ENCODE measurements around the gene NCKAP5.
"Not testable (repeated sequence)": the region's sequence is repeated elsewhere in the genome, so short reads cannot be mapped to it uniquely, and the experiment has no call there.

Gene NCKAP5

GRCh38 chr2:132830321-132830827, 737.9 kb downstream of the NCKAP5 start:
- no peak for DNase-seq (ENCODE audit: low read depth in 1 of 2, low spot score in 1 of 2)

DNA sequence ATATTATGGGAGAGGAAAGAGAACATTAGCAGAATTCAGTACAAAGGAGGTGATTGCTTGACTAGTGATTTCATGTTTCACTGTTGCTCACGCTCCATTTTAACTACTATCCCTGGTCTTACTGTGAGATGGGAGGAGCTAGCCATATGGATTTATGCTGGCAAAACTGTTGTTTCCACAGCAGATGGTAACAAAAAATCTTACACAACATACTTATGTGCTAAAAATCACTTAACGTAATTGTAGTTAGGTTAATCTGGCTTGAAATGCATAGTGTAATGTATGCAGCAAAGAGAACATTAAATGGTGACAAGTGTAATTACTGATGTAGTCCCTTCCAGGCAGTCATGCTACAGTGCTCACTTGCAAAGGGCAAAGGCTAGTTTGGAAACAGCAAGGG, 742.7 kb downstream of the NCKAP5 start:
- DNase-seq (ENCODE audit: low read depth in 1 of 2, low spot score in 1 of 2), result no peak

DNA sequence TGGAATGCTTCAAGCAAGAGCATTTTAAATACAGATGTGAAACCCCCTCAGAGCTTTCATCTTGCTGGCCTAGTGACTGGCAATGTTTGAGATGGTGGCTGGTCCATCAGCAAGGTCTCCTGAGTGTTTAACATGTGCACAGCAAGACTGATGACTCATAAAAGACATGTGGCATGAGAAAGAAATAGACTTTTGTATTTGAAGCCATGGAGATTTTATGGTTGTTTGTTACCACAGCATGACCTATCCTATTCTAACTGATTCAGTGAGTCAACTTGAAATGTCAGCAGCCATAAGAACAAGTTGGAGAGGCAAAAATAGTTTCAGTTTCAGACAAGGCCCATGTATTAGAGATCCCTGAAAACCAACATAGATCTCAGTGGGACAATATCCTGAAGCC, 743.5 kb downstream of the NCKAP5 start:
- DNase-seq (ENCODE audit: low read depth in 1 of 2, low spot score in 1 of 2), result no peak

DNA sequence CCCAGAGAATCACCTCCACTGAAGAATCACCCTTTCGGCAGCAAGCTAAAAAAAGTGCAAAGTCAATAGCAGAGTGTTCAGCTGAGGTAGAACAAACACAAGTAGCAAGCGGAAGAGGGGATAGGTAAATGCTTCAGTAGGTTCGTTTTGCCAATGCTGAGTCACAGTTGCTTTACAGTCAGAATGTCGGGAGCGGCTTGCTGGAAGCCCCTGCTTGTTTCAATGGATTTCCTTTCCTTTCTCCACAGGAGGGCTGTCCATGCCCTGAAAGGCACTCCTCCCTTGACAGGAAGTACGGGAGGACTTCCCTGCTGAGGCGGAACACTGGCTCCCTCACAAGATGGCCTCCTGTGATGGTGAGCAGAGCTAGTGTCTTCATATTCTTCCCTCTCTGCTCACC, 752.0 kb downstream of the NCKAP5 start:
- no peak for DNase-seq (ENCODE audit: low read depth in 1 of 2, low spot score in 1 of 2)

DNA sequence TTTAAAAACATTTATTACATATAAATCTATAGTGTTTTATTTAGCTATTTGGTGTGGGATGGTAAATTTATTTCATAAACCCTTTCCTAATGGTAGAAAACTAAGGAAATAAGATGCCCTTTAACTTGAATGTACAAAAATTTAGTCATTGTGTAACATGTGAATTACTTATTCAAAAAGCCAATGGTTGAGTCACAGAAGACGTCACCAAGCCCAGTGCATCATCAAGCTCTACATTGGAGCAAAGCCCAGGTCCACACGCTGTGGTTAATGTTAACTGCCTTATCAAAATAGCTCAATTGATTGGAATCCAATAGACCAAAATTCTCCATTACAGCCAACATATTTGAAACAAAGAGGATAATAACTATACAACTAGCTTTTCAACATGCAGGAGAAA, 752.7 kb downstream of the NCKAP5 start:
- no peak for DNase-seq (ENCODE audit: low read depth in 1 of 2, low spot score in 1 of 2)

GRCh38 chr2:132814651-132815050, 753.6 kb downstream of the NCKAP5 start:
- no peak for DNase-seq (ENCODE audit: low read depth in 1 of 2, low spot score in 1 of 2)

GRCh38 chr2:132813422-132813821, 754.8 kb downstream of the NCKAP5 start:
- DNase-seq (ENCODE audit: low read depth in 1 of 2, low spot score in 1 of 2), result no peak

DNA sequence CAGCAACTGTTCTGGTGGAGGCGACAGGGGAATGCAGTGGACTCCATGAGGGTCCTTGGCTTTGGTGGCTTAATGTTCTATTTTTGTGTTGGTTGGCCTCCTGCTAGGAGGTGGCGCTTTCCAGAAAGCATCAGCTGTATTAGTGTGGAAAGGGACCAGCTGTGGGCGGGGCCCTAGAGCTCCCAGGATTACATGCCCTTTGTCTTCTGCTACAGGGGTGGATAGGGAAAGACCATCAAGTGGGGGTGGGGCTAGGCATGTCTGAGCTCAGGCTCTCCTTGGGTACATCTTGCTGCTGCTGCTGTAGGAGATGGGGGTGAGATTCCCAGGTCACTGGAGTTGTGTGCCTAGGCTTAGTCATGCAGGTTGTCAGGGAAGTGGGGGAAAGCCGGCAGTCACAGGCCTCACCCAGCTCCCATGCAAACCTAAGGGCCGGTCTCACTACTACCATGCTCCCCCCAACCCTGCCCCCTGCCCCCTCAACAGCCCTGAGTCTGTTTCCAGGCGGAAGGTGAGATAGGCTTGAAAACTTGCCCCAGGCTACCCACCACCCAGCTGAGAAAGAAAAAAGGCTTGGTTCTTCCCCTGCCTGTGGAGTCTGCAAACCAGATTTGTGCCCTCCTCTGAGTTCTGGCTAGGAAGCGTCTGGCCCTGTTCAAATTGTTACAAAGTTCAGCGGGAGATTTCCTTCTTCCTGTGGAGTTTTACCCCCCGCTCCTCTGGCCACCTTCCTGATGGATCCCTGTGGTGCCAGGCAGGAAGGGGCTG, 756.9 kb downstream of the NCKAP5 start:
- no peak for DNase-seq (ENCODE audit: low read depth in 1 of 2, low spot score in 1 of 2)

DNA sequence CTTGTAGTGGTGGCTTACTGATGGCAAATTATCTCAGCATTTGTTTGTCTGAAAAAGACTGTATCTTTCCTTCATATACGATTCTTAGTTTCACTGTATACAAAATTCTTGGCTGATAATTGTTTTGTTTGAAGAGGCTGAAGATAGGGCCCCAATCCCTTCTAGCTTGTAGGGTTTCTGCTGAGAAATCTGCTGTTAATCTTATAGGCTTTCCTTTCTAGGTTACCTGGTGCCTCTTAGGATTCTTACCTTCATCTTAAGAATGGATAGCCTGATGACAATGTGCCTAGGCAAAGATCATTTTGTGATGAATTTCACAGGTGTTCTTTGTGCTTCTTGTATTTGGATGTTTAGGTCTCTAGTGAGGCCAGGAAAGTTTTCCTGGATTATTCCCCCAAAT, 758.3 kb downstream of the NCKAP5 start:
- not testable (repeated sequence) for DNase-seq (ENCODE audit: low read depth in 1 of 2, low spot score in 1 of 2)

DNA sequence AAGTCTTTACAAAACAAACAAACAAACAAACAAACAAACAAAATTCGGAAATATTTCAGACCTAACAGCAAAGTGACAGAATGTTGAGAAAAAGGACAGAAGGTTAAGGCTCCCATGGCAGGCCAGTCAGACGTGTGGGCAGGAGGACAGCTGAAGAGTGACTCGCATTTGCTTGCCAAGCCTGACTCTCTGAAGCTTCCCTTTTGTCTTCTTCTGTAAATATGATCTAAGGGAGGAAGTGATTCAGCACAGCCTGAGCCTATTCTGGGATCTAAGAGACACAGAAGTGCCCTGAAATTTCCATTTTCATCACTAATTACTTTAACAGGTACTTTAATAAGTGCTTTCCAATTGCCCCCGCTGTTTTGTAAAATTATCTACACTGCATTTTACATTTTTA, 764.2 kb downstream of the NCKAP5 start:
- DNase-seq (ENCODE audit: low read depth in 1 of 2, low spot score in 1 of 2), result no peak

- DNase-seq (ENCODE audit: low read depth in 1 of 2, low spot score in 1 of 2), result no peak
Observed at GRCh38 chr2:132798341-132798740, 769.9 kb downstream of the NCKAP5 start.

GRCh38 chr2:132797556-132797955, 770.7 kb downstream of the NCKAP5 start:
- no peak for DNase-seq (ENCODE audit: low read depth in 1 of 2, low spot score in 1 of 2)

DNA sequence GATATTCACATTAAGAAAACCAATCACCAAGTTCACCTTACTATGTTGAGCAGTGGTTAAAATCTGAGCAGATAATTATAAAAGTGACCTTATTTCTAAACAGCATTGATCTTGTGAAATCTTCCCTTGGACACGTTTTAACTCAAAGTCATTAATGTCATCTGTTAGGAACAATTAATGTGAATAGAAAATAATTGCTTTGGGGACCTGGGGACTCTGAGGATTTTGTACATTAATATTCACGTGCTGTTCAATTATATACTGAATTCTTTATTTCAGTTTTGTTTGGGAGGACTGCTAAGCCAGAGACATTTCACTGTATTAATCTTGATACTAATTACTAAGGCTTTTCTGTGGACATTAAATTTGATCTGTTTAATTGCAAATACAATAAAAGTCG, 771.2 kb downstream of the NCKAP5 start:
- DNase-seq (ENCODE audit: low read depth in 1 of 2, low spot score in 1 of 2), result no peak

DNA sequence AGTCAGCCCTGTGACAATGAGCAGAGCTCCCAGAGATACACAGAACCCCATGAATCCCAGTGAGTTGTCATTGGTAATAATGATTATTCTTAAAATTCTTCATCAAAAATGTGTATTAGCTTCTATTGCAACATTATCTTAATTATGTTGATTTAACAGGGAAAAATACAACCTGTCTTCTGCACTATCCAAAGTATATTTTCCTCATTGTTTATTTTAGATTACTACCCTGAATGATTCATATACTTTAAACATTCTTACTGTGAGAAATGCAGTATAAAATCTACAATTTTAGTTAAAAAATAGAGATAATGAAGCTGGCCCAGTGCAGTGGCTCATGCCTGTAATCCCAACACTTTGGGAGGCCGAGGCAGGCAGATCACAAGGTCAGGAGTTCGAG, 773.0 kb downstream of the NCKAP5 start:
- no peak for DNase-seq (ENCODE audit: low read depth in 1 of 2, low spot score in 1 of 2)

DNA sequence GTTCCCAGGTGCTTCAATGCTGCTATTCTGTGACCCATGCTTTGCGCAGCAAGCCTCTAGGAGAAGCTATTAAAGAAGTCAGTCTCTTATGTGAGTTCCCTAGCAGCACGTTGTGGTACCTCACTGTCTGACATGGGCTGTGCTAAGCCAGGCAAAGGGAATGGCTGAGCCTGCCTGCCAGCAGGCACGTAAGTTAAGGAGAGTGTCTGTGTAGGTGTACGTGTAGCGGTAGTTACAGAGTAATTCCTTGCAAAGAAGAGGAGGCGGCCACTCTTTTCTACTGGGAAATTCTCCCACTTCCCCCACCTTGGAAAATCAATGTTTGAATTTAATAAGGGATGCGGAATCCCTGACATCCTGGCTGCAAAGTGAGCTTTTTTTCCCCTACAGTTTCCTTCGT, 774.7 kb downstream of the NCKAP5 start:
- DNase-seq (ENCODE audit: low read depth in 1 of 2, low spot score in 1 of 2), result no peak

GRCh38 chr2:132790207-132790785, 778.0 kb downstream of the NCKAP5 start:
- DNase-seq (ENCODE audit: low read depth in 1 of 2, low spot score in 1 of 2), result no peak

- no peak for DNase-seq (ENCODE audit: low read depth in 1 of 2, low spot score in 1 of 2)
Observed at GRCh38 chr2:132789066-132789465, 779.2 kb downstream of the NCKAP5 start.

GRCh38 chr2:132788310-132788838, 779.9 kb downstream of the NCKAP5 start:
- no peak for DNase-seq (ENCODE audit: low read depth in 1 of 2, low spot score in 1 of 2)

DNA sequence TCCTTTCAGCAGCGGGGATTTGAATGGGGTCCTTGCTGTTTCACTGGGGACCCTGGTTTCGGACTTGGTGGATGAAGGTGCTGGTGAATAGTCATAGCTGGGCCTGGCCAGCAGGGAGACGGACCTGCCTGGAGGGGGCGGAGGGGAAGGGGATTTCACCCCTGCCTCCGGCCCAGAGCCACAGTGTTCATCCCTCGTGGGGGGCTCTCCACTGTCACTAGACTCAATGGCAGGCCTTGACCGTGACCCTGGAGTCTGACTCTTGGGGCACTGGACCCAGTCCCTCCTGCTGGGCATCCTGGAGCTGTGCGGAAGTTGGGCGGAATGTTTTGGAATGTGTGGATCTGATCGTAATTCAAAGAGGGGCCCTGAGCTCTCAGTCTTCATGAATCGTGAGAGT, 784.4 kb downstream of the NCKAP5 start:
- no peak for DNase-seq (ENCODE audit: low read depth in 1 of 2, low spot score in 1 of 2)

- DNase-seq (ENCODE audit: low read depth in 1 of 2, low spot score in 1 of 2), result no peak
Observed at GRCh38 chr2:132782176-132782783, 786.0 kb downstream of the NCKAP5 start.

- no peak for DNase-seq (ENCODE audit: low read depth in 1 of 2, low spot score in 1 of 2)
Observed at GRCh38 chr2:132780651-132781050, 787.6 kb downstream of the NCKAP5 start.

- no peak for DNase-seq (ENCODE audit: low read depth in 1 of 2, low spot score in 1 of 2)
Observed at GRCh38 chr2:132779206-132779721, 789.0 kb downstream of the NCKAP5 start.

Data from stimulated activated CD4-positive, alpha-beta T cell treated with anti-CD3 and anti-CD28 coated beads, Interleukin-15, amount 100 ng/mL, for 1 hour (primary cell).